CD4-positive, alpha-beta memory T cell (primary cell): ENCODE results near the gene NDUFV2. TPM values are rescaled to one million over a fixed set of nuclear protein-coding genes. Genes with fewer than 3 reads are reported as not detected.

Experiments
- CTCF ChIA-PET: fragments of 350-600 bp; sonication (Branson Sonifier 250); formaldehyde crosslinking; loops from one replicate; lab custom pipeline; 2021; ENCODE audit warnings: inconsistent platforms; ENCODE audit not compliant: partially characterized antibody; lab: Charles Lee
- POLR2A ChIA-PET: fragments of 350-600 bp; sonication (Branson Sonifier 250); formaldehyde crosslinking; loops from one replicate; lab custom pipeline; 2021; ENCODE audit not compliant: partially characterized antibody; lab: Charles Lee
- DNase-seq, 5 donors: peaks; one replicate each; pipeline versions ENCODE4 v3.0.0 to v3.0.0-alpha.2; 2020 to 2022; ENCODE audit warnings: mixed read lengths in 1 of 5
- H3K27ac ChIP-seq: one replicate; pipeline ENCODE4 v1.7.0; 2013; ENCODE audit warnings: low read depth, low read length
- H3K27me3 ChIP-seq: 2 replicates; pipeline ENCODE4 v1.7.0; 2013; ENCODE audit warnings: mild to moderate bottlenecking, low read length, moderate library complexity; ENCODE audit not compliant: insufficient read depth
- H3K36me3 ChIP-seq: 2 replicates; pipeline ENCODE4 v1.7.0; 2013; ENCODE audit warnings: mild to moderate bottlenecking, low read length, moderate library complexity; ENCODE audit not compliant: insufficient read depth
- H3K4me1 ChIP-seq: 2 replicates; pipeline ENCODE4 v1.7.0; 2013; ENCODE audit warnings: mild to moderate bottlenecking, low read length, moderate library complexity; ENCODE audit not compliant: insufficient read depth
- H3K4me3 ChIP-seq, 2 donors: one replicate each; pipeline ENCODE4 v1.7.0; 2013; ENCODE audit warnings: low read length in 2 of 2, mild to moderate bottlenecking in 1 of 2
- H3K9me3 ChIP-seq, 2 donors: one replicate each; pipeline ENCODE4 v1.7.0; 2013; ENCODE audit warnings: low read length in 2 of 2, control low read depth in 1 of 2; ENCODE audit not compliant: control insufficient read depth in 1 of 2
- H3K27ac Mint-ChIP-seq, 7 donors: one replicate each; pipeline ENCODE4 v1.8.0; 2020 to 2021; ENCODE audit warnings: mixed read lengths in 7 of 7, mild to moderate bottlenecking in 6 of 7, inconsistent platforms in 3 of 7, moderate library complexity in 3 of 7
- H3K27me3 Mint-ChIP-seq, 2 donors: one replicate each; pipeline ENCODE4 v1.8.0; 2020 to 2021; ENCODE audit warnings: mixed read lengths in 2 of 2
- H3K36me3 Mint-ChIP-seq, 2 donors: one replicate each; pipeline ENCODE4 v1.8.0; 2020 to 2021; ENCODE audit warnings: mixed read lengths in 2 of 2, inconsistent platforms in 1 of 2, mild to moderate bottlenecking in 1 of 2
- H3K4me1 Mint-ChIP-seq, 4 donors: one replicate each; pipeline ENCODE4 v1.8.0; 2020 to 2021; ENCODE audit warnings: mixed read lengths in 4 of 4, mild to moderate bottlenecking in 1 of 4
- H3K4me3 Mint-ChIP-seq, 8 donors: one replicate each; pipeline ENCODE4 v1.8.0; 2020 to 2021; ENCODE audit warnings: mixed read lengths in 8 of 8, mild to moderate bottlenecking in 7 of 8, moderate library complexity in 6 of 8, inconsistent platforms in 3 of 8
- H3K9me3 Mint-ChIP-seq, 8 donors: one replicate each; pipeline ENCODE4 v1.8.0; 2020 to 2021; ENCODE audit warnings: mixed read lengths in 8 of 8, mild to moderate bottlenecking in 5 of 8, inconsistent platforms in 3 of 8, moderate library complexity in 1 of 8
- intact Hi-C: fragments of 100-400 bp; cut with micrococcal nuclease; formaldehyde crosslinking; loops from one replicate; pipeline ENCODE4 v1.15.1; 2023
- polyA plus RNA-seq, 2 donors: library from polyadenylated mRNA; unstranded; fragments of 300-500 nt; fragmentation: Illumina TruSeq; gene quantifications; one replicate each; pipeline ENCODE4 v1.2.3, GENCODE V29; 2021
- total RNA-seq, 2 experiments: library from RNA; stranded (reverse); gene quantifications; one replicate each; pipeline ENCODE4 v1.2.3, GENCODE V29; 2021

The NDUFV2 gene
- total and polyA plus RNA-seq, 4 experiments from 2014 or later: 135 to 281 (median 174) TPM

GRCh38 chr18:9094307-9095226 is 7.9 kb upstream of the NDUFV2 start:
- CTCF ChIA-PET: interaction anchor here (0.9 to 2.5 kb wide), 5 partner anchors 9 to 21 kb away, joined by 3 to 9 read pairs (median 5); no protein-coding TSS in a partner anchor
- DNase-seq: peak in 1 of 5 donors; percentile 70
- Histone ChIP-seq H3K9me3 (no peaks in the 10 kb centered on the region), H3K27ac (peak overlapping the region; percentile 54), H3K27me3 (no peaks in the 10 kb centered on the region), H3K4me1 (peaks cover 61% of the 10 kb centered on the region), H3K36me3 (no peaks in the 10 kb centered on the region), H3K4me3 (no peak overlapping the region)
- H3K9me3 Mint-ChIP-seq: no peaks in the 10 kb centered on the region
- H3K27me3 Mint-ChIP-seq: no peaks in the 10 kb centered on the region
- POLR2A ChIA-PET: interaction anchor here (0.5 to 14.2 kb wide), 7 partner anchors 7 to 40 kb away, joined by 3 to 453 read pairs (median 7); partner anchors contain the start of gene ANKRD12
- peaks cover 42 to 71% (median 58%) of the 10 kb centered on the region in 4 donors for H3K4me1 Mint-ChIP-seq
- peak overlapping the region; percentile 83 to 97 (median 94) for H3K27ac Mint-ChIP-seq
- peak overlapping the region; percentile 43 to 89 (median 74) for H3K4me3 Mint-ChIP-seq
- intact Hi-C loops: loop anchor here (1.0 to 2.0 kb wide), 2 partner anchors 11 to 380 kb away; partner anchors contain the start of gene RALBP1
- H3K36me3 Mint-ChIP-seq: no peaks in the 10 kb centered on the region

DNA sequence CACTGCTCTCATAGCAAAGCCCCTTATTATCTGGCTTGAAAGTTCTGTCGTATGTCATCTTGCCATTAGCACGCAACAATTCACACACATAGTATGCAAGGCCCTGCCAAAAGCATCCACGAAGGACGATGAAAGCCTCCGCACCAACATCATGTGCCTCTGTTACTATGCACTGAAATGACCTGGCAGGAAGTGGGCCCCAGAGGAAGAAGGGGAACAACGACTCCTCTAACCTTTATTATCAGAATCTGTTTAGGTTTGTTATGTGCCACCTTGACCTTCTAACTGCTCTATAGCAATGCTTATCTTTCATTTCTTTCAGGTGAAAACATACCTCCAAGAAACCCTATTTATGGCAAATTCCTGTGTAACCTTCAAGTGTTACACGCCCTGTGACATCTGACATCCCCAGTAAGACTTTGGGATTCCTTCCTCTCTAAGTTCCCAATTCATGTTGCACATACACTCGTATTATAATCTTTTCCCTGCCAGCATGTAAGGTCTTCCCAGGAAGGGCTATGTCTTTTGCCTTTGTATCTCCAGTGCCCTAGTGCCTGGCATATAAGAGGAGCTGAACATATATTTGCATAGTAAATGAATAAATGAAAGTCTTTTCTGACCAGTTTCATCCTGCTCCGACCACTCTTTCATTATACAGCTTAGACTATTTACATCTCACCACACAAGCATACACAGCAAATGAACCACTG is 7.0 kb upstream of the NDUFV2 start:
- Mint-ChIP-seq H3K27ac (peak overlapping the region; percentile 83 to 97 (median 94)), H3K4me1 (peaks cover 37 to 68% (median 53%) of the 10 kb centered on the region in 4 donors), H3K9me3 (no peaks in the 10 kb centered on the region), H3K36me3 (no peaks in the 10 kb centered on the region), H3K4me3 (peak overlapping the region; percentile 52 to 89 (median 74)), H3K27me3 (no peaks in the 10 kb centered on the region)
- intact Hi-C loops: loop anchor here (1.0 to 2.0 kb wide), 2 partner anchors 12 to 379 kb away; partner anchors contain the start of gene RALBP1
- ChIA-PET POLR2A (interaction anchor here (0.6 to 14.2 kb wide), 11 partner anchors 8 to 40 kb away, joined by 3 to 453 read pairs (median 4); partner anchors contain the start of gene ANKRD12), CTCF (interaction anchor here (1.2 to 2.8 kb wide), 4 partner anchors 8 to 16 kb away, joined by 4 to 13 read pairs (median 4); no protein-coding TSS in a partner anchor)
- Histone ChIP-seq H3K27ac (peak overlapping the region; percentile 54), H3K4me3 (peak overlapping the region in 1 of 2 donors; percentile 5), H3K36me3 (no peaks in the 10 kb centered on the region), H3K9me3 (no peaks in the 10 kb centered on the region), H3K27me3 (no peaks in the 10 kb centered on the region), H3K4me1 (peaks cover 53% of the 10 kb centered on the region)
- DNase-seq: peak; percentile 55 to 72 (median 61)

GRCh38 chr18:9096007-9096371 is 6.5 kb upstream of the NDUFV2 start:
- intact Hi-C loops: no loop called here
- Histone ChIP-seq H3K4me1 (peaks cover 50% of the 10 kb centered on the region), H3K27me3 (no peaks in the 10 kb centered on the region), H3K27ac (peak overlapping the region; percentile 54), H3K9me3 (no peaks in the 10 kb centered on the region), H3K4me3 (peak overlapping the region in 1 of 2 donors; percentile 5), H3K36me3 (no peaks in the 10 kb centered on the region)
- Mint-ChIP-seq H3K27me3 (no peaks in the 10 kb centered on the region), H3K27ac (peak overlapping the region; percentile 83 to 97 (median 94)), H3K4me1 (peaks cover 34 to 68% (median 52%) of the 10 kb centered on the region in 4 donors), H3K9me3 (no peaks in the 10 kb centered on the region), H3K4me3 (peak overlapping the region in 7 of 8 donors; percentile 52 to 89 (median 75)), H3K36me3 (no peaks in the 10 kb centered on the region)
- ChIA-PET CTCF (interaction anchor here (0.9 to 2.8 kb wide), 4 partner anchors 13 to 23 kb away, joined by 4 to 13 read pairs (median 4); no protein-coding TSS in a partner anchor), POLR2A (interaction anchor here (0.6 to 14.2 kb wide), 11 partner anchors 8 to 39 kb away, joined by 3 to 453 read pairs (median 5); partner anchors contain the start of gene ANKRD12)
- DNase-seq: no peak

- Histone ChIP-seq H3K27ac (no peak overlapping the region), H3K9me3 (no peaks in the 10 kb centered on the region), H3K36me3 (no peaks in the 10 kb centered on the region), H3K4me3 (no peak overlapping the region), H3K27me3 (no peaks in the 10 kb centered on the region), H3K4me1 (peaks cover 50% of the 10 kb centered on the region)
- peaks cover 0 to under 1% of the 10 kb centered on the region in 2 donors for H3K36me3 Mint-ChIP-seq
- intact Hi-C loops: no loop called here
- ChIA-PET CTCF (interaction anchor here (0.6 to 2.8 kb wide), 4 partner anchors 14 to 38 kb away, joined by 4 to 13 read pairs (median 4); no protein-coding TSS in a partner anchor), POLR2A (interaction anchor here (1.1 to 14.2 kb wide), 8 partner anchors 8 to 38 kb away, joined by 3 to 453 read pairs (median 6); partner anchors contain the start of gene ANKRD12)
- H3K4me3 Mint-ChIP-seq: no peak overlapping the region
- peak overlapping the region in 2 of 7 donors; percentile 28 to 63 for H3K27ac Mint-ChIP-seq
- no peaks in the 10 kb centered on the region for H3K27me3 Mint-ChIP-seq
- H3K4me1 Mint-ChIP-seq: peaks cover 28 to 66% (median 50%) of the 10 kb centered on the region in 4 donors
- no peaks in the 10 kb centered on the region for H3K9me3 Mint-ChIP-seq
- DNase-seq: no peak
Observed at GRCh38 chr18:9096685-9097084, 5.8 kb upstream of the NDUFV2 start.

DNA sequence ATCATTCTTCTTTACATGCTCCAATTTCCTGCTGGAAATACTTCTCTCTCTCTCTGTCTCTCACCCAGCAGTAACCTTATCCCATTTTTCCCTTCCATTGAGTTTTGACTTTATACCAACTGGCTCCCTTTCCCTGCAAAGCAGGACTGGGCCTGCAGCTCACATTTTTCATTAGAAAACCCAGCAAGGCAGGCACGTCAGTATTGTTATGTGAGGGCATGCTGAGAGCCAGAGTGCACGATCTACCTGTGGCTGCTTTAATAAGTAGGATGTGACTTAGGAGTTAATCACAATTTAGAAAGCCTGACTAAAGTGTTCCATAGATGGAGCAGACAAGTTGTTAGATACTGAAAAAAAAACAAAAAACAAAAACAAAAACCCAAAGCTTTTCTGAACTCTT is 5.2 kb upstream of the NDUFV2 start:
- no peaks in the 10 kb centered on the region for H3K36me3 ChIP-seq
- Mint-ChIP-seq H3K4me3 (peak overlapping the region in 1 of 8 donors; percentile 40), H3K27ac (peak overlapping the region in 3 of 7 donors; percentile 13 to 63 (median 61)), H3K9me3 (no peaks in the 10 kb centered on the region), H3K27me3 (no peaks in the 10 kb centered on the region), H3K4me1 (peaks cover 30 to 62% (median 54%) of the 10 kb centered on the region in 4 donors), H3K36me3 (peaks cover 0 to 6% of the 10 kb centered on the region in 2 donors)
- no peak overlapping the region for H3K27ac ChIP-seq
- H3K27me3 ChIP-seq: no peaks in the 10 kb centered on the region
- no peak overlapping the region for H3K4me3 ChIP-seq
- no peak for DNase-seq
- POLR2A ChIA-PET: interaction anchor here (1.9 to 14.2 kb wide), 4 partner anchors 15 to 38 kb away, joined by 7 to 453 read pairs (median 10); partner anchors contain the start of gene ANKRD12
- intact Hi-C loops: no loop called here
- H3K4me1 ChIP-seq: peaks cover 47% of the 10 kb centered on the region
- CTCF ChIA-PET: interaction anchor here (1.2 to 2.8 kb wide), 2 partner anchors 15 to 23 kb away, joined by 3 to 13 read pairs; no protein-coding TSS in a partner anchor
- no peaks in the 10 kb centered on the region for H3K9me3 ChIP-seq

DNA sequence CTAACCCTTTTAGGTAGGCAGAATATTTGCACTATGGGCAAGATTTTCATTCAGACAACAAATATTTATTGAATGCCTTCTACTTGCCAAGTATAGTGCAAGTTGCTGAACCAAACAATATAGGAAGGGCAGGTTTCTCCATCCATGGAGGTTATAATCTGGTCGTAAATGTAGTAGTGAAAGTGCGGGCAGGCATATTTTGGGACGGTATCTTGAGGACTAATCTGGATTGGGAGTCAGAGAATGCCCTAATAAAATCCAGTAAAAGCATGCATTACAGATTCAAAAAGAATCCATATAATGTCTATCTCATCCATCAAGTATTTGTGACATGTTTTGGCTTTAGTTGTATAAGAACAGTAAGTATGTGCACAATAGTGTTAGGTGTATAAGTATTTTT is 1.7 kb upstream of the NDUFV2 start:
- H3K36me3 ChIP-seq: no peaks in the 10 kb centered on the region
- H3K9me3 ChIP-seq: no peaks in the 10 kb centered on the region
- CTCF ChIA-PET: interaction anchor here (1.3 to 3.2 kb wide), 3 partner anchors 10 to 26 kb away, joined by 7 to 26 read pairs (median 14); no protein-coding TSS in a partner anchor
- intact Hi-C loops: no loop called here
- Mint-ChIP-seq H3K27me3 (no peaks in the 10 kb centered on the region), H3K4me3 (peak overlapping the region in 4 of 8 donors; percentile 1 to 75 (median 16)), H3K36me3 (peaks cover 0 to 30% of the 10 kb centered on the region in 2 donors), H3K4me1 (peaks cover 31 to 61% (median 47%) of the 10 kb centered on the region in 4 donors), H3K27ac (peak overlapping the region in 5 of 7 donors; percentile 59 to 93 (median 68)), H3K9me3 (no peaks in the 10 kb centered on the region)
- H3K27me3 ChIP-seq: no peaks in the 10 kb centered on the region
- no peak for DNase-seq
- no peak overlapping the region for H3K27ac ChIP-seq
- POLR2A ChIA-PET: interaction anchor here (1.4 to 14.2 kb wide), 6 partner anchors 10 to 46 kb away, joined by 7 to 453 read pairs (median 48); partner anchors contain the start of gene ANKRD12
- H3K4me3 ChIP-seq: no peak overlapping the region
- H3K4me1 ChIP-seq: peaks cover 40% of the 10 kb centered on the region
